Stimulated activated CD8-positive, alpha-beta memory T cell treated with anti-CD3 and anti-CD28 coated beads, Interleukin-7, amount 100 ng/mL, for 48 hours (primary cell): Measurements from ENCODE around the gene RPGRIP1L.
"Not testable (repeated sequence)": the region's sequence is repeated elsewhere in the genome, so short reads cannot be mapped to it uniquely, and the experiment has no call there.

ENCODE experiments used
- DNase-seq, 2 donors: peaks; one replicate each; pipeline ENCODE4 v3.0.0-alpha.2; 2020; ENCODE audit warnings: low read depth in 1 of 2; ENCODE audit errors: extremely low read depth in 1 of 2

Gene RPGRIP1L

DNA sequence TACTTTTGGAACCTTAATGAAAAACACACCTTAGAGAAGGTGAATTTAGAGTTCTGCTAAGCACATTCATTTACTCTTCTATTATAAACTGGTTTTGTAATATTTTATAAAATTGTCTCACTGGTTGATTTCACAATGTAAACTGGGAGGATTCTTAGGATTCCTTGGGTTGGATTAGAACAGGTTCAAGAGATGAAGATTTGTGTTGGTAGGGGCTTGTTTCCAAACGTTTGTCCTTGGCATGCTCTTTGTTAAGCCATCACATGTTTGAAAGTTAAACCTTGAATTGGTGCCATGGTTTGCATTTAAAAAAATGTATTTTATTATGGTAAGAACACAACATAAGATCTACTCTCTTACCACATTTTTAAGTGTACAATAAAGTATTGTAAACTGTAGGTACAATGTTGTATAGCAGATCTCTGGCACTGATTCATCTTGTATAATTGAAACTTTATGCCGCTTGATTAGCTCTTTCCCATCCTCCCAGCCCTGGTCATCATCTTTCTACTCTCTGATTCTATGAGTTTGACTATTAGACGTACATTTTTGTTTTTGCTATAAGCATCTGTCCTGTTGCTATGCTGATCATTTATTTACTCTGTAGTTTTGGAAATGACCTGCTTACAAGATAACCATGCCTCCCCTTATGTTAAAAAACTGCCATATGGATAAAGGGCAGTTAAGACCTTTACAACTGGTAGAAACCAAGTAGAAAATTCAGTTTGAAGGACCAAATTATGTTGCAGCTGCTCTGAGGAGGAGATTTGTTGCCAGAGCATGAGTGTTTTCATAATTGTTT is 9.9 kb upstream of the RPGRIP1L start:
- no peak for DNase-seq

DNA sequence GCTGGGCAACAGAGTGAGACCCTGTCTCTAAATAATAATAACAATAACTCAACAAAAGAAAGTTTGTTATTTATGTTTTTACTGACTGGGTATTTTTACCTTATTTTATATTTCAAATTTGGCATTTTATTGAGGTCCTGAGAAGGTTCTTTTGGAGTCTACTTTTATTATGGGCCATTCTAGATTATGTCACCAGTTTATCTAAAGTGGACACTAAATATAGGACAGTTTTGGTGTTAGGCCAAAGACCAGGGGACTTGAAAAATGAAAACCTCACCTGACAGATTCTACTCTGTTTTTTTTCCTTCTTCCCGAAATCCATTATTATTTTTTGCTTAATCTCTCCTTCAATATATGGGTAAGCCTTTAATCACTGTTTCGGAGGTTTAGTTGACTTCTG is 8.4 kb upstream of the RPGRIP1L start:
- DNase-seq: no peak

DNA sequence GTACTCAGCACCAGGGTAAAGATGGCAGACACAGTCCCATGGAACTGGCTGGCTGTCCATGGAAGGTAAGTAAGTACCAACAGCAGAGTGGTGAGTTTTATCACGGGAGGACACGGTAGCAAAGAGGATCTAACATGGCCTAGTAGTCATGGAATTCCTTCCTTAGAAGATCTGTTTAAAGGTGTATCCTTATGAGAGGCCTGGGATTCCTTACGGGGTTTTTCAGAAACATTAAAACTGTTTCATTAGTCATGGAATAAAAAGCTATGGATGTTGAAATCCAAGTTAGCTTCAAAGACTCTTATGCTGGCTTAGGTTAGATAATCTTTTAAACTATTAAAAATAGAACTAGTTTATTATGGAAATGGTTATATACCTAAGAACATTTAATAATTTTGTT is 7.7 kb upstream of the RPGRIP1L start:
- DNase-seq: no peak

DNA sequence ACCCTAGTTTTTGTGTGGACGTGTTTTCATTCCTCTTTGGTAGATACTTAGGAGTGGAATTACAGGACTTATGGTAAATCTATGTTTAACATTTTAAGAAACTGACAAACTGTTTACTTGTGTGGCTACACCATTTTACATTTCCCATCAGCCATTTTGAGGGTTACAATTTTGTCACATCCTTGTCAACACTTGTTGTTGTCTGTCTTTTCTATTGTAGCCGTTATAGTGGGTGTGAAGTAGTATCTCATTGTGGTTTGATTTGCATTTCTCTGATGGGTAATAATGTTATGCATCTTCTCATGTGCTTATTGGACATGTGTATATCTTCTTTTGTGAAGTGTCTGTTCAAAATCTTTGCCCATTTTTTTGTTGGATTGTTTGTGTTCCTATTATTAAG is 4.8 kb upstream of the RPGRIP1L start:
- DNase-seq: no peak

GRCh38 chr16:53707671-53708070 is 4.0 kb upstream of the RPGRIP1L start:
- DNase-seq: no peak

DNA sequence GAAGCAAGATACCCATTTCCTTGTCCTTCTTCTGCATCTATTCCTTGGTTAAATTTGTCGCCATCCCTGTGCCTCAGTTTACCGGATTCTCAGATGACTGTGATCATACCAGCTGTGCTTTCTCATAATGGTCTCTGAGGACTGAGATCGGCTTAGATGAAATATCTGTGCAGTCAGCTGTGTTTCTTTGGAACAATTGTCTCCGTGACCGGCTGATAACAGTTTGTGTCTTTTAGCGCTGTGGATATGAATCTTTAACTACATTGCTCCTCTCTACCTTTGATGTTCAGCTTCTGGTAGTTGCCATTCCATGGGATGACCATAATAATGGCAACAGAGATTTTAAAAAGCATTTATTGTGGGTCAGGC is 770 bp upstream of the RPGRIP1L start:
- DNase-seq: no peak

DNA sequence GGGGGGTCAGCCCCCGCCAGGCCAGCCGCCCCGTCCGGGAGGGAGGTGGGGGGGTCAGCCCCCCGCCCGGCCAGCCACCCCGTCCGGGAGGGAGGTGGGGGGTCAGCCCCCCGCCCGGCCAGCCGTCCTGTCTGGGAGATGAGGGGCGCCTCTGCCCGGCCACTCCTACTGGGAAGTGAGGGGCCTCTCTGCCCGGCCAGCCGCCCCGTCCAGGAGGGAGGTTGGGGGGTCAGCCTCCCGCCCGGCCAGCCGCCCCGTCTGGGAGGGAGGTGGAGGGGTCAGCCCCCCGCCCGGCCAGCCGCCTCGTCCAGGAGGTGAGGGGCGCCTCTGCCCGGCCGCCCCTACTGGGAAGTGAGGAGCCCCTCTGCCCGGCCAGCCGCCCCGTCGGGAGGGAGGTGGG is 5.4 kb downstream of the RPGRIP1L start:
- not testable (repeated sequence) for DNase-seq

- DNase-seq: no peak
Measured at GRCh38 chr16:53695070-53695469, 8.6 kb downstream of the RPGRIP1L start.

- no peak for DNase-seq
Measured at GRCh38 chr16:53693320-53693719, 10.3 kb downstream of the RPGRIP1L start.

- DNase-seq: no peak
Measured at GRCh38 chr16:53692146-53692545, 11.5 kb downstream of the RPGRIP1L start.

- DNase-seq: no peak
Measured at GRCh38 chr16:53690771-53691170, 12.9 kb downstream of the RPGRIP1L start.

DNA sequence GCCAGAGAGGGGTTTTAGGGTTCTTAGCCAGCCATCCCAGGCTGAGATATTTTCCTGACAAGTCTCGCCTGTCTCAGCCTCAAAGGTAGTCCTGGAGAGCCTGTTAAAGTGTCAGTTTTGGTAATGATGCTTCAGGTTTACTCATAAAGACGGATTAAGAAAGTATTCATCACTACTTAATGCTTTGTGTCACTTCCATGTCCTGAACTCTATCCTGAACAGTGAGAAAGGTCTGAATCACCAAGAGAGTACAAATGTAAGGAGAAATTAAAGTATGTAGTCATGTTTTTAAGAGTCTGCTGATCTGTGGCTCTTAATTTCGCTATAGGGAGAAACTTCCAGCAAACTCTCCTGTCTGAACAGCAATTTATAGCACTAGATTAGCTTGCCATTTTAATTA is 14.0 kb downstream of the RPGRIP1L start:
- DNase-seq: no peak

DNA sequence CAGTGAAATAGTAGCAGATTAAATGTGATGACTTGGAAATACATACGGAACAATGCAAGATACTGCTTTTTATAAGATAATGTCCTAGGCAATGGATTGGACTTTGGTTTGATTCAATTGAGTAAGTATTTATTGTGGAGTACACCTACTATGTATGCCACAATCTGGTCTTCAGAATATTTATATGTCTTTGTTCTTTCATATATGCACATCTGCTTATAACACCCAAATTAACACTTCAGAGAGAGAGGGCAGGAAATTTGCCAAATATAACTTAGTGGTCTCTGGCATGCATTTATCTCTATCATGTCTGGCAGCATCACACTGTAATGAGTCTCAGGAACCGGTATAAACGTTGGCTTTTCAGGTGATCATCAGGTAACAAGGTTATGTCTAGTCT is 16.9 kb downstream of the RPGRIP1L start:
- no peak for DNase-seq

DNA sequence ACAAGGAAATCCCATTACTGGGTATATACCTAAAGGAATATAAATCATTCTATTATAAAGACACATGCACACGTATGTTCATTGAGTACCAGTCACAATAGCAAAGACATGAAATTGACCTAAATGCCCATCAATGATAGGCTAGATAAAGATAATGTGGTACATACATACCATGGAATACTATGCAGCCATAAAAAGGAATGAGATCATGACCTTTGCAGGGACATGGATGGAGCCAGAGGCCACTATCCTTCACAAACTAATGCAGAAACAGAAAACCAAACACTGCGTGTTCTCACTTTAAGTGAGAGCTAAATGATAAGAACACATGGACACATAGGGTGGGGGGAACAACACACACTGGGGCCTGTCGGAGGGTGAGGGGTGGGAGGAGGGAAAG is 18.3 kb downstream of the RPGRIP1L start:
- DNase-seq: not testable (repeated sequence)

DNA sequence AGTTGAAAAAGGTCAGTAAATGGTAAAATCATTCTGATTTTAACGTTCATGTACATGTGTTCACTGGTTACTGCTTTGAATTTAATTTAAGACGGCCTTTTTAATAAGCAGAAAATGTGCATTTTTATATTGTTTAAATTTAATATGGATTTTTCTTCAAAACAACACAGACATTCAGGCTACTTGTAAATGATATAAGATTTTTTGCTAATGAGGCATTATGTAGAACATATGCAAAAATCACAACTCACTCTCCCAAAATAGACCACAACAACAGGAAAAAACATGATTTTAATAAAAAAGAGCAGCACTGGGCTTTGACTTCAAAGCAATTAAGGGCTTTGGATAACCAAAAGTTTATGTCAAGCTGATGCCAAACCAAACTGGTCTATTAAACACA is 22.3 kb downstream of the RPGRIP1L start:
- DNase-seq: no peak

DNA sequence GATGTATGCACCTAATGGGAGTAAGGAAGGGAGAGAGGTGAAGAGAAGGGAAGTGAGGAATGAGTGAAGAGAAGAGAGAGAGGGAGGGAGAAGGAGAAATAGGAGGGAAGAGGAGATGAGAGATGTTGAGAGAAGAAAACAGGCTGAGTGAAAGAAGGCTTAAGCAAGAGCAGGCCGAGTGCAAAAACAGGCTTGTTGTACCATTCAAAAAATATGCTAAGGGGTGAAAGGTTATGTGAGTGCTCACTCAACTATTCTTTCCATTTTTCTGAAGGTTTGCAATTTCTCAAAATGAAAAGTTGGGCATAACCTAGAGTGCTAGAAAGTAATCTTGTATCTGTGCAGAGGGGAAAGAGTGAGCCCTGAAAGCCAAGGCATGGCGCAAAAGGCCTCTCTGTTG is 22.9 kb downstream of the RPGRIP1L start:
- no peak for DNase-seq

- no peak for DNase-seq
Measured at GRCh38 chr16:53678756-53679343, 24.8 kb downstream of the RPGRIP1L start.

DNA sequence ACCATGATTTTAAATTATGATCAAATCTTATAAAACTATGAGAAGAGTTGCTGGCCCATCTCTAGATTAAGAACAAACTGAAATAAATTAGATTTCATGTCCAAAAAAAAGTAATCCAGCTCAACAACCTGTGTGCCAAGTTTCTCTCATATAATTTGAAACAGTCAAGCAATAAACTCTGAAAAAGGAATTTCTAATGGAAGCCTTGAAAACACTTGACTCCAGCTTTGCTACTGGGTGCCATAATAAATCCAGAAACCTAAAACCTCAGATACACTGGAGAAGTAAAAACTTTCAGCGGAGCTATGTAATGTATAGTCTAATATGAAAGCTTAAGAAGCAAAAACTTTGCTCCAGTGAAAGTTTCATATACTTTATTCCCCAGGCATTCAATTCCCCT is 25.5 kb downstream of the RPGRIP1L start:
- no peak for DNase-seq

GRCh38 chr16:53673189-53673588 is 30.5 kb downstream of the RPGRIP1L start:
- DNase-seq: no peak

DNA sequence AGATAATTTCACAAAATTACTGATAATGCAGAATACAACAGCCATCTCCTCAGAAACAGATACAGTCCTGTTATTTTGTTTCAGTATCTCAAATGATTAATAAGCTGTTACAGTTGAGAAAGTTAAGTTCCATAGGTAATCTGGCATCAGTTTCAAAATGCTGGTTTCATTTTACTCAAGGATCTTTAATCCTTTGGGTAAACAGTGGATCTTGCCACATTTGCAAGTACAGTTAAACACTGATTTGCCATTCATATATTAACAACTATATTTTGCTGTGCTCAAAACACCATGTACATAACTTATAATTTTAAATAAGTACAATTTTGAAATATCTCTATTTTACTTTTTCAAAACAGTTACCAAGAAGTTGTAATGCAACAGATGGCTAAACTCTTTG is 31.2 kb downstream of the RPGRIP1L start:
- no peak for DNase-seq

DNA sequence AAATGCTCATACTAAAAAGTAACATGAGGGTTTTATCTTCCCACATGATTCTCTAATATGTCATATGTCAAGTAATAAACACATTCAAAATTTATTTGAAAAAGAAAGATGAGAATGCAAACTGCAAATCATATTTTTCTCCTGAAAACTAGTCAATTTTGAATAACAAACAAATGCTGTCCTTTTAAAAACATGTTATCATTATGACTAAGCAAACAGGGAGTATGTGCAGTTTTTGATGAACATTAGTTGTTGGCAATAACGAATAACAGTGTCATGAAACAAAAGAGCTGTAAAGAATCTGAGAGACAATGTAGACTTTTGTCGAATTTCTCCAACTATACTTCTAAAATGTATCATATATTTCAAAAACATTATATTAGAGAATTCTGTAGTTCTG is 34.8 kb downstream of the RPGRIP1L start:
- no peak for DNase-seq

GRCh38 chr16:53666786-53667415 is 36.8 kb downstream of the RPGRIP1L start:
- DNase-seq: no peak
